K562 (cell line): Measurements from ENCODE around the gene ZNF487. TPM values are rescaled to one million over a fixed set of nuclear protein-coding genes. Genes with fewer than 3 reads are reported as not detected.

Experiments used
- ARHGAP35 ChIP-seq: fragments of 450-650 bp; IDR thresholded peaks from 2 replicates; pipeline ENCODE4 v1.6.1; 2018; ENCODE audit not compliant: partially characterized antibody
- CBFA2T2 ChIP-seq: fragments of 450-650 bp; conservative IDR thresholded peaks from 2 replicates; pipeline ENCODE4 v1.6.1; 2017; ENCODE audit warnings: mild to moderate bottlenecking
- ELF4 ChIP-seq: fragments of 450-650 bp; formaldehyde crosslinking; IDR thresholded peaks from 2 replicates; pipeline ENCODE4 v1.4.0; 2022; ENCODE audit warnings: missing genetic modification characterization
- EZH2 ChIP-seq: IDR thresholded peaks from 2 replicates; pipeline ENCODE4 v1.6.1; 2012; ENCODE audit warnings: low read depth, mild to moderate bottlenecking, inconsistent platforms, low read length, borderline replicate concordance
- NFATC3 ChIP-seq: fragments of 450-650 bp; IDR thresholded peaks from 2 replicates; pipeline ENCODE4 v1.6.1; 2017; ENCODE audit warnings: mild to moderate bottlenecking
- NFXL1 ChIP-seq: fragments of 450-650 bp; formaldehyde crosslinking; IDR thresholded peaks from 2 replicates; pipeline ENCODE4 v1.4.0; 2021; ENCODE audit warnings: mild to moderate bottlenecking
- NUFIP1 ChIP-seq: fragments of 450-650 bp; IDR thresholded peaks from 2 replicates; pipeline ENCODE4 v1.6.1; 2018; ENCODE audit not compliant: partially characterized antibody
- PHF20 ChIP-seq: fragments of 450-650 bp; IDR thresholded peaks from 2 replicates; pipeline ENCODE4 v1.6.1; 2018; ENCODE audit not compliant: partially characterized antibody
- PTBP1 ChIP-seq: fragments of 200-400 bp; formaldehyde crosslinking; IDR thresholded peaks from 2 replicates; pipeline ENCODE4 v1.6.1; 2017; ENCODE audit warnings: low read depth, low read length
- RBM25 ChIP-seq: fragments of 200-400 bp; formaldehyde crosslinking; IDR thresholded peaks from 2 replicates; pipeline ENCODE4 v1.6.1; 2018; ENCODE audit warnings: low read length, low read depth, moderate library complexity; ENCODE audit not compliant: severe bottlenecking
- RFX5 ChIP-seq: IDR thresholded peaks from 2 replicates; pipeline ENCODE4 v1.6.1; 2011; ENCODE audit warnings: low read depth, mild to moderate bottlenecking, improper control_type of control experiment, low read length
- RNF2 ChIP-seq: sonication (generic); IDR thresholded peaks from 2 replicates; pipeline ENCODE4 v1.6.1; 2016
- SP1 ChIP-seq: sonication (generic); formaldehyde crosslinking; IDR thresholded peaks from 2 replicates; pipeline ENCODE4 v1.8.1; 2022; ENCODE audit warnings: mild to moderate bottlenecking, missing genetic modification reagents
- TCF7 ChIP-seq: sonication (generic); IDR thresholded peaks from 2 replicates; pipeline ENCODE4 v1.6.1; 2016; ENCODE audit warnings: antibody characterized with exemption, borderline replicate concordance
- TFAP4 ChIP-seq: sonication (generic); formaldehyde crosslinking; IDR thresholded peaks from 2 replicates; pipeline ENCODE4 v1.8.0; 2022; ENCODE audit warnings: missing genetic modification reagents, mild to moderate bottlenecking, moderate library complexity, borderline replicate concordance
- U2AF1 ChIP-seq: fragments of 200-400 bp; formaldehyde crosslinking; optimal IDR thresholded peaks from 2 replicates; pipeline ENCODE3; 2017; ENCODE audit warnings: mild to moderate bottlenecking, low read depth, low read length, moderate library complexity
- U2AF2 ChIP-seq: fragments of 200-400 bp; formaldehyde crosslinking; optimal IDR thresholded peaks from 2 replicates; pipeline ENCODE3; 2017; ENCODE audit warnings: low read depth, mild to moderate bottlenecking, low read length
- ZFP91 ChIP-seq: sonication (generic); formaldehyde crosslinking; IDR thresholded peaks from 2 replicates; pipeline ENCODE4 v1.8.0; 2022; ENCODE audit warnings: mild to moderate bottlenecking, missing genetic modification reagents
- ZNF217 ChIP-seq: sonication (generic); formaldehyde crosslinking; IDR thresholded peaks from 2 replicates; pipeline ENCODE4 v1.8.0; 2022; ENCODE audit warnings: mild to moderate bottlenecking, missing genetic modification reagents
- polyA plus RNA-seq, 8 experiments: library from polyadenylated mRNA; depleted of rRNA in 4 of 8; stranded (reverse) in 5 of 8; unstranded in 3 of 8; fragments of >200 nt; fragmentation: Nextera tagmentation in 2 of 8; fragmentation: Illumina TruSeq in 1 of 8; extraction: Ambion mirVana in 2 of 8; extraction: Trizol in 1 of 8; gene quantifications; 2 replicates each; pipeline versions ENCODE4 v1.2.1 to v1.2.3, GENCODE V29; 2011 to 2014; ENCODE audit warnings: inconsistent platforms in 1 of 8, missing spikeins in 1 of 8
- total RNA-seq, 7 experiments: library from RNA; depleted of rRNA in 6 of 7; stranded (reverse); fragments of >200 nt in 6 of 7; fragmentation: Illumina TruSeq in 2 of 7; extraction: Trizol in 2 of 7; gene quantifications; 2 replicates each; pipeline versions ENCODE4 v1.2.1 to v1.2.3, GENCODE V29; 2011 to 2021; ENCODE audit warnings: low replicate concordance in 1 of 7
- TF ChIP-seq, protein P1 (sequence below): fragments of 450-650 bp; formaldehyde crosslinking; IDR thresholded peaks from 2 replicates; pipeline ENCODE4 v1.4.0; 2022; ENCODE audit warnings: missing genetic modification characterization
- TF ChIP-seq, protein P2 (sequence below): sonication (generic); formaldehyde crosslinking; IDR thresholded peaks from 2 replicates; pipeline ENCODE4 v1.8.0; 2023; ENCODE audit warnings: mild to moderate bottlenecking, missing genetic modification reagents
- TF ChIP-seq, protein P3 (sequence below): fragments of 250-450 bp; sonication (Bioruptor Pico); IDR thresholded peaks from 2 replicates; pipeline ENCODE4 v1.8.0; 2022; ENCODE audit warnings: inconsistent platforms

ZNF487 gene
- total and polyA plus RNA-seq, 9 of the 15 experiments (the other 6 are each of a cell fraction or from before 2014, with no cell fraction given): 1.9 to 6.5 (median 4.2) TPM

DNA sequence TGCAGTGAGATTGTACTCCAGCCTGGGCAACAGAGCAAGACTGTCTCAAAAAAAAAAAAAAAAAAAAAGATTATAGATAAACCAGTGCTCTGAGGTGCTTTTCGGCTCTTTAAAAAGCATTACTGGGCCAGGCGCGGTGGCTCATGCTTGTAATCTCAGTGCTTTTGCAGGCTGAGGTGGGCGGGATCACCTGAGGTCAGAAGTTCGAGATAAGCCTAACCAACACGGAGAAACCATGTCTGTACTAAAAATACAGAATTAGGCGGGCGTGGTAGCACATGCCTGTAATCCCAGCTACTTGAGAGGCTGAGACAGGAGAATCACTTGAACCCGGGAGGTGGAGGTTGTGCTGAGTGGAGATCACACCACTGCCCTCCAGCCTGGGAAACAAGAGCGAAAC is 21.4 kb upstream of the ZNF487 start (continued):
- TF ChIP-seq ZFP91 (CRISPR knock-in tag) (no peak), ARHGAP35 (no peak), SP1 (CRISPR knock-in tag) (no peak), NFXL1 (CRISPR knock-in tag) (no peak), PTBP1 (no peak), RNF2 (0 out of 2 replicates have a peak, but pooled peaks have one; percentile 23), ELF4 (no peak), U2AF1 (no peak), CBFA2T2 (peak; percentile 60), NUFIP1 (no peak), PHF20 (no peak), TCF7 (peak; percentile 32; the same call in 1 of the 2 replicates), TFAP4 (CRISPR knock-in tag) (peak; percentile 54; the same call in 1 of the 2 replicates), ZNF217 (CRISPR knock-in tag) (no peak), NFATC3 (no peak), EZH2 (no peak), RFX5 (no peak), RBM25 (no peak), U2AF2 (no peak)
- TF ChIP-seq, protein P1, sequence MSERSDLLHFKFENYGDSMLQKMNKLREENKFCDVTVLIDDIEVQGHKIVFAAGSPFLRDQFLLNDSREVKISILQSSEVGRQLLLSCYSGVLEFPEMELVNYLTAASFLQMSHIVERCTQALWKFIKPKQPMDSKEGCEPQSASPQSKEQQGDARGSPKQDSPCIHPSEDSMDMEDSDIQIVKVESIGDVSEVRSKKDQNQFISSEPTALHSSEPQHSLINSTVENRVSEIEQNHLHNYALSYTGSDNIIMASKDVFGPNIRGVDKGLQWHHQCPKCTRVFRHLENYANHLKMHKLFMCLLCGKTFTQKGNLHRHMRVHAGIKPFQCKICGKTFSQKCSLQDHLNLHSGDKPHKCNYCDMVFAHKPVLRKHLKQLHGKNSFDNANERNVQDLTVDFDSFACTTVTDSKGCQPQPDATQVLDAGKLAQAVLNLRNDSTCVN (CRISPR knock-in tag): no peak
- TF ChIP-seq, protein P2, sequence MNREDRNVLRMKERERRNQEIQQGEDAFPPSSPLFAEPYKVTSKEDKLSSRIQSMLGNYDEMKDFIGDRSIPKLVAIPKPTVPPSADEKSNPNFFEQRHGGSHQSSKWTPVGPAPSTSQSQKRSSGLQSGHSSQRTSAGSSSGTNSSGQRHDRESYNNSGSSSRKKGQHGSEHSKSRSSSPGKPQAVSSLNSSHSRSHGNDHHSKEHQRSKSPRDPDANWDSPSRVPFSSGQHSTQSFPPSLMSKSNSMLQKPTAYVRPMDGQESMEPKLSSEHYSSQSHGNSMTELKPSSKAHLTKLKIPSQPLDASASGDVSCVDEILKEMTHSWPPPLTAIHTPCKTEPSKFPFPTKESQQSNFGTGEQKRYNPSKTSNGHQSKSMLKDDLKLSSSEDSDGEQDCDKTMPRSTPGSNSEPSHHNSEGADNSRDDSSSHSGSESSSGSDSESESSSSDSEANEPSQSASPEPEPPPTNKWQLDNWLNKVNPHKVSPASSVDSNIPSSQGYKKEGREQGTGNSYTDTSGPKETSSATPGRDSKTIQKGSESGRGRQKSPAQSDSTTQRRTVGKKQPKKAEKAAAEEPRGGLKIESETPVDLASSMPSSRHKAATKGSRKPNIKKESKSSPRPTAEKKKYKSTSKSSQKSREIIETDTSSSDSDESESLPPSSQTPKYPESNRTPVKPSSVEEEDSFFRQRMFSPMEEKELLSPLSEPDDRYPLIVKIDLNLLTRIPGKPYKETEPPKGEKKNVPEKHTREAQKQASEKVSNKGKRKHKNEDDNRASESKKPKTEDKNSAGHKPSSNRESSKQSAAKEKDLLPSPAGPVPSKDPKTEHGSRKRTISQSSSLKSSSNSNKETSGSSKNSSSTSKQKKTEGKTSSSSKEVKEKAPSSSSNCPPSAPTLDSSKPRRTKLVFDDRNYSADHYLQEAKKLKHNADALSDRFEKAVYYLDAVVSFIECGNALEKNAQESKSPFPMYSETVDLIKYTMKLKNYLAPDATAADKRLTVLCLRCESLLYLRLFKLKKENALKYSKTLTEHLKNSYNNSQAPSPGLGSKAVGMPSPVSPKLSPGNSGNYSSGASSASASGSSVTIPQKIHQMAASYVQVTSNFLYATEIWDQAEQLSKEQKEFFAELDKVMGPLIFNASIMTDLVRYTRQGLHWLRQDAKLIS (CRISPR knock-in tag): no peak
- TF ChIP-seq, protein P3, sequence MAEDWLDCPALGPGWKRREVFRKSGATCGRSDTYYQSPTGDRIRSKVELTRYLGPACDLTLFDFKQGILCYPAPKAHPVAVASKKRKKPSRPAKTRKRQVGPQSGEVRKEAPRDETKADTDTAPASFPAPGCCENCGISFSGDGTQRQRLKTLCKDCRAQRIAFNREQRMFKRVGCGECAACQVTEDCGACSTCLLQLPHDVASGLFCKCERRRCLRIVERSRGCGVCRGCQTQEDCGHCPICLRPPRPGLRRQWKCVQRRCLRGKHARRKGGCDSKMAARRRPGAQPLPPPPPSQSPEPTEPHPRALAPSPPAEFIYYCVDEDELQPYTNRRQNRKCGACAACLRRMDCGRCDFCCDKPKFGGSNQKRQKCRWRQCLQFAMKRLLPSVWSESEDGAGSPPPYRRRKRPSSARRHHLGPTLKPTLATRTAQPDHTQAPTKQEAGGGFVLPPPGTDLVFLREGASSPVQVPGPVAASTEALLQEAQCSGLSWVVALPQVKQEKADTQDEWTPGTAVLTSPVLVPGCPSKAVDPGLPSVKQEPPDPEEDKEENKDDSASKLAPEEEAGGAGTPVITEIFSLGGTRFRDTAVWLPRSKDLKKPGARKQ: no peak
